ENCODE data around the gene TCF7L2. TPM values are rescaled to one million over a fixed set of nuclear protein-coding genes. Genes with fewer than 3 reads are reported as not detected.

The TCF7L2 gene
- total RNA-seq, 1 donor from 2014 or later, result 8.2 TPM

- TF ChIP-seq, protein P1, sequence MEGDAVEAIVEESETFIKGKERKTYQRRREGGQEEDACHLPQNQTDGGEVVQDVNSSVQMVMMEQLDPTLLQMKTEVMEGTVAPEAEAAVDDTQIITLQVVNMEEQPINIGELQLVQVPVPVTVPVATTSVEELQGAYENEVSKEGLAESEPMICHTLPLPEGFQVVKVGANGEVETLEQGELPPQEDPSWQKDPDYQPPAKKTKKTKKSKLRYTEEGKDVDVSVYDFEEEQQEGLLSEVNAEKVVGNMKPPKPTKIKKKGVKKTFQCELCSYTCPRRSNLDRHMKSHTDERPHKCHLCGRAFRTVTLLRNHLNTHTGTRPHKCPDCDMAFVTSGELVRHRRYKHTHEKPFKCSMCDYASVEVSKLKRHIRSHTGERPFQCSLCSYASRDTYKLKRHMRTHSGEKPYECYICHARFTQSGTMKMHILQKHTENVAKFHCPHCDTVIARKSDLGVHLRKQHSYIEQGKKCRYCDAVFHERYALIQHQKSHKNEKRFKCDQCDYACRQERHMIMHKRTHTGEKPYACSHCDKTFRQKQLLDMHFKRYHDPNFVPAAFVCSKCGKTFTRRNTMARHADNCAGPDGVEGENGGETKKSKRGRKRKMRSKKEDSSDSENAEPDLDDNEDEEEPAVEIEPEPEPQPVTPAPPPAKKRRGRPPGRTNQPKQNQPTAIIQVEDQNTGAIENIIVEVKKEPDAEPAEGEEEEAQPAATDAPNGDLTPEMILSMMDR (IDR thresholded peaks at IDR 0.05), result no peak
- no peak overlapping the region for H3K27ac ChIP-seq
- H3K4me3 ChIP-seq, result no peak overlapping the region
- no peaks in the 10 kb centered on the region for H3K9me3 ChIP-seq
- no peak for DNase-seq (ENCODE audit: low spot score in 2 of 2)
- no peaks in the 10 kb centered on the region for H3K27me3 ChIP-seq
- H3K4me1 ChIP-seq, result peaks cover 7 to 16% of the 10 kb centered on the region in 2 donors
- intact Hi-C loops (cut with DNase I), result no loop called here
- H3K36me3 ChIP-seq, result no peaks in the 10 kb centered on the region
Observed at GRCh38 chr10:113078282-113078907, 128.3 kb downstream of the TCF7L2 start.

- no peak overlapping the region for H3K4me3 ChIP-seq
- H3K9me3 ChIP-seq, result no peaks in the 10 kb centered on the region
- H3K36me3 ChIP-seq, result no peaks in the 10 kb centered on the region
- no peak for DNase-seq (ENCODE audit: low spot score in 2 of 2)
- H3K27me3 ChIP-seq, result no peaks in the 10 kb centered on the region
- H3K4me1 ChIP-seq, result peaks cover 0 to 6% of the 10 kb centered on the region in 2 donors
- TF ChIP-seq, protein P1 (IDR thresholded peaks at IDR 0.05), result no peak
- intact Hi-C loops (cut with DNase I), result no loop called here
- H3K27ac ChIP-seq, result no peak overlapping the region
Observed at GRCh38 chr10:113080061-113080924, 130.2 kb downstream of the TCF7L2 start.

DNA sequence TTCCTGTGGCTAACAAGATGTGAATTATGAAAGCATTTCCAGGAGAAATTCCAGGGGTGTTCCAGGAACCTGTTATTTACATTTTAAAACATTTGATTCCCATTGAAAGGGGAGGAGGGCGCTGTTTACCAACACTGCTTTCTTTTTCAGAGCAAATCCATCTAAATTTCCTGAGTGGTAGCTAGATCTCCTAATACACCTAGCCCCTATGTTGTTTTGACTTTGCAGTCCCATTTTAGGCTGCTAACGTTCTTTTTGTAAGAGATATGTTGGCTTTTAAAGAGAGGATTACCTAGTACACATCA is 130.8 kb downstream of the TCF7L2 start:
- peaks cover 0 to 6% of the 10 kb centered on the region in 2 donors for H3K4me1 ChIP-seq
- H3K4me3 ChIP-seq, result no peak overlapping the region
- intact Hi-C loops (cut with DNase I), result no loop called here
- TF ChIP-seq, protein P1 (IDR thresholded peaks at IDR 0.05), result no peak
- no peak overlapping the region for H3K27ac ChIP-seq
- DNase-seq (ENCODE audit: low spot score in 2 of 2), result no peak
- no peaks in the 10 kb centered on the region for H3K9me3 ChIP-seq
- no peaks in the 10 kb centered on the region for H3K27me3 ChIP-seq
- no peaks in the 10 kb centered on the region for H3K36me3 ChIP-seq

DNA sequence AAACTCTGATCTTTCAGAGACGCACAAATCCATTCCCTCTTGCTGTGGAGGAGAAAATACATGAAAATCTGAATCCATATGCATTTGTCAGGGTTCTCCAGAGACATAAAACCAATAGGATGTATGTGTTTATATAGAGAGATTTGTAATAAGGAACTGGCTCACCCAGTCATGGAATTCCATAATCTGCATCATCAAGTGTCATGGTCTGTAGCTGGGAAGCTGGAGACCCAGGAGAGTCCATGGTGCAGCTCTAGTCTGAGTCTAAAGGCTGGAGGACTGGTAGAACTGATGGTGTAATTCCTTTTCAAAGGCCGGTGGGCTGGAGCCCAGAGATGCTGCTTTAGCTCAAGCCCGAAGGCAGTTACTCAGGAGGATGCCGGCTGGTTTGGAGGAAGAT is 134.0 kb downstream of the TCF7L2 start:
- H3K27ac ChIP-seq, result no peak overlapping the region
- peaks cover 0 to 25% of the 10 kb centered on the region in 2 donors for H3K4me1 ChIP-seq
- no peak for DNase-seq (ENCODE audit: low spot score in 2 of 2)
- no peaks in the 10 kb centered on the region for H3K9me3 ChIP-seq
- H3K4me3 ChIP-seq, result no peak overlapping the region
- intact Hi-C loops (cut with DNase I), result no loop called here
- H3K36me3 ChIP-seq, result no peaks in the 10 kb centered on the region
- H3K27me3 ChIP-seq, result no peaks in the 10 kb centered on the region
- TF ChIP-seq, protein P1 (IDR thresholded peaks at IDR 0.05), result no peak

DNA sequence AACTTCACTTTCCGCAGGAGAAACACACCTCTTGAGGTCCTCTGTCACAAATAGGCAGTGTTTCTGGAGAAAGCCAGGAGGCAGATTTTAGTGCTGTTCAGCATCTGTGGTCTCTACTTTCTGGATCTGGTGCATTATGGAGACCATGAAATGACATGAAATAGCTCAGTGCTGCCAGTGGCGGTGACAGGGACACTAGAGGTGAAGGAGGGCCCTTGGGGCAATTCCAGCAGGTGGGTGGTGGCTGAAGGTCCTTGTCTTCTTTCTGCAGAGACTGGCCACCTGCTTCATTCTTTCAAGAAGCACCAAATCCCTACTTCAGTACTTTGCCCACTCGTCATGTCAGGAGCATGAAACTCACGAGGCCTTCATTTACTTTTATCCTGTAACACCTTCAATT is 135.7 kb downstream of the TCF7L2 start:
- intact Hi-C loops (cut with DNase I), result loop anchor here (2.0 kb wide), 1 partner anchor 21 kb away; no protein-coding TSS in a partner anchor
- TF ChIP-seq, protein P1 (IDR thresholded peaks at IDR 0.05), result no peak
- Histone ChIP-seq H3K4me1 (peaks cover 0 to 22% of the 10 kb centered on the region in 2 donors), H3K36me3 (no peaks in the 10 kb centered on the region), H3K27me3 (no peaks in the 10 kb centered on the region), H3K9me3 (no peaks in the 10 kb centered on the region), H3K27ac (no peak overlapping the region), H3K4me3 (no peak overlapping the region)
- no peak for DNase-seq (ENCODE audit: low spot score in 2 of 2)
